Measurements from ENCODE around the gene TMEM79. TPM values are rescaled to one million over a fixed set of nuclear protein-coding genes. Genes with fewer than 3 reads are reported as not detected.
A peak's percentile ranks its signal among the peaks of the same experiment; 100 is the strongest.

TMEM79 gene
- total and polyA plus RNA-seq, 2 of the 4 experiments (the other 2 are of a cell fraction) = 0.54 to 3.3 TPM

DNA sequence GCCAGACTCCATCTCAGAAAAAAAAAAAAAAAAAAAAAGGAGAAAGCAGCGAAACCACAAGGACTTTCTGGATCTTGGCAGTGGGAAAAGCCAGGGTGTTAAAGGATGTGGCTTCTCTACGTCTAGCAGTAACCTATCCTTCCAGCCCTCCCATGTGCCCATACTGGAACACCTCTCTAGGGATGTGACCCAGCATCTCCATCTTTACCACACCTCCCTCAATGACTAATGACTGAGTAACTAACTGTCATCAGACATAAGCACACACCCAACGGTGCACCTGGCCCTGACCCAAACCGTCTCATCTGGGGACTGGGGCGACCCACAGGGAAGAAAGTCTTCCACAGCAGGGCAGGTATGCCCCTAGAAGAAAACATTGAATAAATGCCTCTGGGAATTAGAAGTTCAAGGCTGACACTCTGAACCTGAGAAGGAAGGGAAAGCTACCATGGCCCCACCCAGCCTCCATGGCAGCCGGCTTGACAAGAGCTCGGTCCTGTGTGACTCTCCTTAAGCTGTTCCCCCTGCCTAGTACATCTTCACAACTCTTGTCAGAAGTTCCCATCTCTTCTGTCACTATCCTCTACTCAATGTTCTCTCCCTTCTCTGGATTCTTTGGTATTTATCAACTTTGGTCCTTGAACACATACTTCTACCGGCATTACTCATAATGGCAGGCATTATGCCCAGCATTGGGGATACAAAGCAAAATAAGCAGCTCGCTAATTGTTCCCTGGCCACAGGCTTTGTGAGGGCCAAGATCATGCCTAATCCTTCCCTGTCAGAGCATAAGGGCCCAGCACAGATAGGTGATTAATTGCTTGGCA is 21.5 kb upstream of the TMEM79 start:
- Histone ChIP-seq H3K56ac (ENCODE audit: extremely low read depth, insufficient read depth, low read length) (0 out of 2 replicates have a peak overlapping the region, but pooled peaks have one; percentile 31), H3K18ac (ENCODE audit: low read depth, low read length) (no peak overlapping the region), H3K4me2 (ENCODE audit: low read depth, low read length) (no peak overlapping the region; the same call in 1 of the 2 replicates), H3K9ac (ENCODE audit: low read depth, low read length) (no peak overlapping the region), H2BK5ac (ENCODE audit: low read depth, low read length, poor library complexity, severe bottlenecking) (peak overlapping the region; percentile 26), H3K9me3 (ENCODE audit: control insufficient read depth, insufficient read depth, low read length) (no peaks in the 10 kb centered on the region), H2BK120ac (ENCODE audit: low read depth, low read length) (peak overlapping the region; percentile 1; the same call in 1 of the 2 replicates), H3K27me3 (ENCODE audit: control insufficient read depth, insufficient read depth, low read length) (no peaks in the 10 kb centered on the region), H4K5ac (ENCODE audit: low read depth, low read length) (no peak overlapping the region), H3K79me1 (ENCODE audit: low read depth in 1 of 2, low read length in 2 of 2) (peaks cover 20 to 47% of the 10 kb centered on the region in 2 experiments), H2AFZ (replicated peaks; ENCODE audit: low read length, poor library complexity) (no peak overlapping the region), H3K9me1 (ENCODE audit: insufficient read depth, low read length) (peaks cover 12% of the 10 kb centered on the region), H4K20me1 (ENCODE audit: insufficient read depth, low read length) (peaks cover 24% of the 10 kb centered on the region), H3K14ac (replicated peaks; ENCODE audit: low read depth, low read length) (peak overlapping the region; percentile 8; the same call in 1 of the 2 replicates), H3K4ac (ENCODE audit: low read depth, low read length) (peak overlapping the region; percentile 10), H3K4me1 (ENCODE audit: control insufficient read depth, insufficient read depth, low read length) (peaks cover 9% of the 10 kb centered on the region), H2AK9ac (replicated peaks; ENCODE audit: low read depth, low read length, poor library complexity) (peak overlapping the region; percentile 51), H3K4me3 (ENCODE audit: insufficient read depth, low read depth, low read length) (no peak overlapping the region), H3K23ac (ENCODE audit: low read depth, low read length) (0 out of 2 replicates have a peak overlapping the region, but pooled peaks have one; percentile 17), H4K8ac (ENCODE audit: low read depth in 2 of 2, low read length in 2 of 2) (peak overlapping the region in 1 of 2 experiments; percentile 6; a peak in 1 of 4 replicates), H3K27ac (ENCODE audit: insufficient read depth, low read length) (no peak overlapping the region; the same call in 1 of the 2 replicates), H2BK15ac (ENCODE audit: low read depth, low read length) (0 out of 3 replicates have a peak overlapping the region, but pooled peaks have one; percentile 29), H2BK20ac (ENCODE audit: low read depth, low read length) (peak overlapping the region; percentile 57; the same call in 1 of the 2 replicates), H4K91ac (ENCODE audit: insufficient read depth, low read depth, low read length) (no peak overlapping the region), H3K36me3 (ENCODE audit: control insufficient read depth, insufficient read depth, low read length) (peaks cover 79% of the 10 kb centered on the region), H2AK5ac (ENCODE audit: low read depth, low read length) (peak overlapping the region; percentile 60; the same call in 1 of the 2 replicates)
- no TSS peak for BruUV-seq (replicated peaks)
- TF ChIP-seq, protein P1, sequence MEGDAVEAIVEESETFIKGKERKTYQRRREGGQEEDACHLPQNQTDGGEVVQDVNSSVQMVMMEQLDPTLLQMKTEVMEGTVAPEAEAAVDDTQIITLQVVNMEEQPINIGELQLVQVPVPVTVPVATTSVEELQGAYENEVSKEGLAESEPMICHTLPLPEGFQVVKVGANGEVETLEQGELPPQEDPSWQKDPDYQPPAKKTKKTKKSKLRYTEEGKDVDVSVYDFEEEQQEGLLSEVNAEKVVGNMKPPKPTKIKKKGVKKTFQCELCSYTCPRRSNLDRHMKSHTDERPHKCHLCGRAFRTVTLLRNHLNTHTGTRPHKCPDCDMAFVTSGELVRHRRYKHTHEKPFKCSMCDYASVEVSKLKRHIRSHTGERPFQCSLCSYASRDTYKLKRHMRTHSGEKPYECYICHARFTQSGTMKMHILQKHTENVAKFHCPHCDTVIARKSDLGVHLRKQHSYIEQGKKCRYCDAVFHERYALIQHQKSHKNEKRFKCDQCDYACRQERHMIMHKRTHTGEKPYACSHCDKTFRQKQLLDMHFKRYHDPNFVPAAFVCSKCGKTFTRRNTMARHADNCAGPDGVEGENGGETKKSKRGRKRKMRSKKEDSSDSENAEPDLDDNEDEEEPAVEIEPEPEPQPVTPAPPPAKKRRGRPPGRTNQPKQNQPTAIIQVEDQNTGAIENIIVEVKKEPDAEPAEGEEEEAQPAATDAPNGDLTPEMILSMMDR (conservative IDR thresholded peaks at IDR 0.05; ENCODE audit: low read depth, low read length) = no peak
- TF ChIP-seq, protein P2, sequence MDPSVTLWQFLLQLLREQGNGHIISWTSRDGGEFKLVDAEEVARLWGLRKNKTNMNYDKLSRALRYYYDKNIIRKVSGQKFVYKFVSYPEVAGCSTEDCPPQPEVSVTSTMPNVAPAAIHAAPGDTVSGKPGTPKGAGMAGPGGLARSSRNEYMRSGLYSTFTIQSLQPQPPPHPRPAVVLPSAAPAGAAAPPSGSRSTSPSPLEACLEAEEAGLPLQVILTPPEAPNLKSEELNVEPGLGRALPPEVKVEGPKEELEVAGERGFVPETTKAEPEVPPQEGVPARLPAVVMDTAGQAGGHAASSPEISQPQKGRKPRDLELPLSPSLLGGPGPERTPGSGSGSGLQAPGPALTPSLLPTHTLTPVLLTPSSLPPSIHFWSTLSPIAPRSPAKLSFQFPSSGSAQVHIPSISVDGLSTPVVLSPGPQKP (IDR thresholded peaks at IDR 0.05; ENCODE audit: borderline replicate concordance, low read depth, low read length) = no peak
- no peak; the same call in 1 of the 2 replicates for TF ChIP-seq BHLHE40 (IDR thresholded peaks at IDR 0.05; ENCODE audit: low read depth, low read length)
- no peak for TF ChIP-seq MAFK (IDR thresholded peaks at IDR 0.05; ENCODE audit: low read depth, low read length)
- no peak for TF ChIP-seq MAZ (IDR thresholded peaks at IDR 0.05; ENCODE audit: borderline replicate concordance, low read depth, low read length)
- no peak for TF ChIP-seq RAD21 (IDR thresholded peaks at IDR 0.05; ENCODE audit: low read length)
- TF ChIP-seq CHD1 (IDR thresholded peaks at IDR 0.05; ENCODE audit: low read depth, low read length) = no peak
- no peak for TF ChIP-seq RCOR1 (IDR thresholded peaks at IDR 0.05; ENCODE audit: insufficient replicate concordance, low read length)
- no peak for TF ChIP-seq CEBPB (IDR thresholded peaks at IDR 0.05; ENCODE audit: low read depth, low read length)
- intact Hi-C loops (cut with micrococcal nuclease) = no loop called here
- 54% methylated on average over 3 of the region's 9 CpGs; no CpG with 5 or more reads in 1 of the 2 experiments for WGBS, 2 experiments (ENCODE audit: extremely low coverage in 2 of 2, insufficient read length in 1 of 2)
- ChIA-PET POLR2A (ENCODE audit: unreplicated experiment) (no interaction called here), CTCF (interaction anchor here (1.6 kb wide), 1 partner anchor 9 kb away, joined by 4 read pairs; no protein-coding TSS in a partner anchor)
- dilution Hi-C loops (cut with HindIII; ENCODE audit: low sequenced_read_pairs, unreplicated experiment) = no loop called here
- in situ Hi-C loops (cut with MboI; ENCODE audit: low sequenced_read_pairs) = no loop called here
- peak; percentile 80 for ATAC-seq (ENCODE audit: low read depth)
- peak; percentile 80 for DNase-seq

Data from IMR-90 (cell line).